SK-N-SH treated with all-trans-retinoic acid at 6 μM for 48 hours (cell line): ENCODE data around the gene FUT1.

Source experiments
- CREB5 ChIP-seq: fragments of 250-450 bp; sonication (Bioruptor Pico); IDR thresholded peaks from 2 replicates; pipeline ENCODE4 v1.5.1; 2020; ENCODE audit warnings: low read depth, mild to moderate bottlenecking, moderate library complexity
- ISL1 ChIP-seq: fragments of 250-450 bp; sonication (Bioruptor Pico); IDR thresholded peaks from 2 replicates; pipeline ENCODE4 v2.1.2; 2022; ENCODE audit warnings: mild to moderate bottlenecking, moderate library complexity
- PATZ1 ChIP-seq: fragments of 250-450 bp; sonication (Bioruptor Pico); IDR thresholded peaks from 2 replicates; pipeline ENCODE4 v1.8.0; 2020; ENCODE audit warnings: mild to moderate bottlenecking, moderate library complexity, borderline replicate concordance
- POU6F1 ChIP-seq: fragments of 250-450 bp; sonication (Bioruptor Pico); IDR thresholded peaks from 2 replicates; pipeline ENCODE4 v1.8.0; 2021; ENCODE audit warnings: low read depth, mild to moderate bottlenecking, moderate library complexity, borderline replicate concordance
- PPARA ChIP-seq: fragments of 250-450 bp; sonication (Bioruptor Pico); IDR thresholded peaks from 2 replicates; pipeline ENCODE4 v1.5.0; 2020; ENCODE audit warnings: mild to moderate bottlenecking, borderline replicate concordance
- TCF4 ChIP-seq: fragments of 250-450 bp; sonication (Bioruptor Pico); IDR thresholded peaks from 2 replicates; pipeline ENCODE4 v1.8.0; 2021; ENCODE audit warnings: mild to moderate bottlenecking, moderate library complexity, borderline replicate concordance
- ZFP3 ChIP-seq: fragments of 250-450 bp; sonication (Bioruptor Pico); IDR thresholded peaks from 2 replicates; pipeline ENCODE4 v1.5.0; 2020; ENCODE audit warnings: mild to moderate bottlenecking, moderate library complexity

- TF ChIP-seq PPARA (CRISPR knock-in tag) (no peak), ISL1 (CRISPR knock-in tag) (no peak), ZFP3 (no peak), TCF4 (CRISPR knock-in tag) (no peak), CREB5 (no peak), POU6F1 (CRISPR knock-in tag) (no peak), PATZ1 (CRISPR knock-in tag) (no peak)
These were observed 3.8 kb upstream of the FUT1 start for GRCh38 chr19:48756212-48756611.
